ENCODE data around the gene MAGI1.

DNA sequence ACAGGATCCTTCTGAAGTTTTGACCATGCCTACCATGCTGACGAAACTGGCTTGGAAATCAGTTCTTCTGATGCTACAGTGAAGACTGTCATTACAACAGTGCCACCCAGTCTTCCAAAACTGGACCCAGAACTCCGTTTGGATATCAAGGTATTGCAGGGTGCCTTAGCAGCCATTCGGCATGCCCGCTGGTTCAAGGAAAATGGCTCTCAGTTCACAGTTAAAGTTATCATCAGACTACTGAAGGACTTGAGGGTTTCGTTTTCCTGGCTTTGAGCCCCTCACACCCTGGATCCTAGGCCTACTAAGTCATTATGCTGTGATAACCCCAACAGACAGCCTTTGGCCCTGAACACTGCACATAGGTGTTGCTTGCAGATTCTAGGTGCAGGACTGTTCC lies 351.0 kb downstream of the MAGI1 start:
- no peak for TF ChIP-seq POLR2A (IDR thresholded peaks at IDR 0.05; ENCODE audit: low read depth, low read length)
- no peak for TF ChIP-seq TAF1 (IDR thresholded peaks at IDR 0.05; ENCODE audit: borderline replicate concordance, low read depth, low read length)
- TF ChIP-seq POLR2AphosphoS5 (IDR thresholded peaks at IDR 0.05; ENCODE audit: low read depth, low read length), result no peak

Data from GM12892 (cell line).